ENCODE results near the gene MTHFD1L. TPM values are rescaled to one million over a fixed set of nuclear protein-coding genes. Genes with fewer than 3 reads are reported as not detected.
A peak's percentile ranks its signal among the peaks of the same experiment; 100 is the strongest.

MTHFD1L gene
- total and polyA plus RNA-seq, 9 of the 15 experiments (the other 6 are each of a cell fraction or from before 2014, with no cell fraction given), result 20.9 to 128 (median 61.0) TPM

DNA sequence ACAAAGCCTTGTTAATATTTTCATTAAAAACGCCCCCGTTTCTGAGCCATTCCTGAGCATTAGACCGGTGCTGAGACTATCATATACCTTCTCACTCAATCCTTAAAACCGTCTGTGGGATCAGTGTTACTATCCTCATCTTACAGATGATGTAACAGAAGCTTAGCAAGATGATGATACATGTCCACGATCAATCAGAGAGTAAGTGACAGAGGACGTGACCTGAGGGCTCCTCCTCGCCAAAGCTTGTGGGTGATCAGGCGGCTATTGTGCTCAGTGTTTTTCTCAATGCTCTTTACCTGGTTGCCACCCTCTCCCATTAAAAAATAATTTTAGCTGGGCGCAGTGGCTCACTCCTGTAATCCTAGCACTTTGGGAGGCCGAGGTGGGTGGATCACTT lies 113.1 kb downstream of the MTHFD1L start (continued):
- TF ChIP-seq, protein P1, sequence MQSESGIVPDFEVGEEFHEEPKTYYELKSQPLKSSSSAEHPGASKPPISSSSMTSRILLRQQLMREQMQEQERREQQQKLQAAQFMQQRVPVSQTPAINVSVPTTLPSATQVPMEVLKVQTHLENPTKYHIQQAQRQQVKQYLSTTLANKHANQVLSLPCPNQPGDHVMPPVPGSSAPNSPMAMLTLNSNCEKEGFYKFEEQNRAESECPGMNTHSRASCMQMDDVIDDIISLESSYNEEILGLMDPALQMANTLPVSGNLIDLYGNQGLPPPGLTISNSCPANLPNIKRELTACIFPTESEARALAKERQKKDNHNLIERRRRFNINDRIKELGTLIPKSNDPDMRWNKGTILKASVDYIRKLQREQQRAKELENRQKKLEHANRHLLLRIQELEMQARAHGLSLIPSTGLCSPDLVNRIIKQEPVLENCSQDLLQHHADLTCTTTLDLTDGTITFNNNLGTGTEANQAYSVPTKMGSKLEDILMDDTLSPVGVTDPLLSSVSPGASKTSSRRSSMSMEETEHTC (IDR thresholded peaks at IDR 0.05), result no peak
- TF ChIP-seq CBX8 (IDR thresholded peaks at IDR 0.05; ENCODE audit: borderline replicate concordance, extremely low read depth, low read depth, low read length, poor library complexity, severe bottlenecking), result no peak
- TF ChIP-seq MYC (IDR thresholded peaks at IDR 0.05; ENCODE audit: low read depth, low read length), result no peak
- TF ChIP-seq MYC (CRISPR knock-in tag; IDR thresholded peaks at IDR 0.05; ENCODE audit: borderline replicate concordance, low read depth), result no peak
- no peak for TF ChIP-seq ZNF324 (CRISPR knock-in tag; IDR thresholded peaks at IDR 0.05)
- TF ChIP-seq BRD4 (IDR thresholded peaks at IDR 0.05), result no peak
- TF ChIP-seq SMC3 (conservative IDR thresholded peaks at IDR 0.05; ENCODE audit: insufficient read depth, low read depth, low read length), result no peak
- TF ChIP-seq CREB1 (IDR thresholded peaks at IDR 0.05), result no peak
- no peak for TF ChIP-seq CREB1 (CRISPR knock-in tag; IDR thresholded peaks at IDR 0.05)

DNA sequence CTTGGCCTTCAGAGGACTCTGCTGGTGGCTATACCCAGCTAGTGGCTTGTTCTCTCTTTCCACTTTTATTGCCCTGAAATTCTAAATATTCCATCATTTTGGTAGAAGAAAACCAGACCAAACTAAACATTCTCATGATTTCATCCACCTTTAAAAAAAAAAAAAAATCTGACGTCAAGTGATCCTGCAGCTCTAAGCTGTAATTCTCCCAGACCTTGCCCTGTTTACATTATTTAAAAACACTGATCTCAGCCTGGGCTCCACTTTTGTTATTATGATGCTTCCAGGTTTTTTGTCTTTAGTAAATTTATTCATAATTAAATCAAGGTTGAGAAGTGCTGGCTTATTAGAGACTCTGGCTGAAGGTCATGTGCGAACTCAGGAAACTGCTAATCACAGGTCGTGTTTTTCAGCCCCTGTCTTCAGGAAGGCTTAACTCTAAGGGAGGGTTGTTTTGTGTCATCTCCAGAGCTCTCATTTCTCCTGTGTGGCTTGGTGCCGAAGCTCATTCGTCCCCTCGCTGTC lies 114.4 kb downstream of the MTHFD1L start:
- no TSS peak for BruUV-seq (replicated peaks)
- Histone ChIP-seq H3K36me3 (ENCODE audit: control insufficient read depth, insufficient read depth, low read length) (peaks cover 53% of the 10 kb centered on the region), H3K4me2 (ENCODE audit: insufficient read depth, low read length) (no peak overlapping the region), H3K4me3 (no peak overlapping the region), H3K79me2 (ENCODE audit: control insufficient read depth, insufficient read depth, low read length) (no peaks in the 10 kb centered on the region), H3K27me3 (ENCODE audit: control insufficient read depth in 2 of 2, insufficient read depth in 2 of 2, low read length in 2 of 2) (no peaks in the 10 kb centered on the region), H3K4me1 (replicated peaks in 1 of 2; ENCODE audit: control insufficient read depth in 2 of 2, insufficient read depth in 2 of 2, low read length in 2 of 2) (no peaks in the 10 kb centered on the region), H2AFZ (ENCODE audit: low read depth, low read length) (no peak overlapping the region), H3K9me3 (replicated peaks; ENCODE audit: control insufficient read depth, insufficient read depth, low read depth, low read length) (no peaks in the 10 kb centered on the region), H4K20me1 (replicated peaks; ENCODE audit: control insufficient read depth, insufficient read depth, low read length) (no peaks in the 10 kb centered on the region), H3K27ac (ENCODE audit: extremely low read depth, low read depth, low read length) (no peak overlapping the region), H3K9me1 (ENCODE audit: control insufficient read depth, insufficient read depth, low read length) (no peaks in the 10 kb centered on the region), H3K9ac (ENCODE audit: insufficient read depth in 1 of 2, low read depth in 2 of 2, low read length in 2 of 2) (no peak overlapping the region)
- ATAC-seq, result no peak
- 92% methylated on average over 6 of the region's 6 CpGs for WGBS (ENCODE audit: insufficient coverage, low coverage, missing lambda C conversion rate)
- peak; percentile 42 for FAIRE-seq
- TF ChIP-seq, protein P2, sequence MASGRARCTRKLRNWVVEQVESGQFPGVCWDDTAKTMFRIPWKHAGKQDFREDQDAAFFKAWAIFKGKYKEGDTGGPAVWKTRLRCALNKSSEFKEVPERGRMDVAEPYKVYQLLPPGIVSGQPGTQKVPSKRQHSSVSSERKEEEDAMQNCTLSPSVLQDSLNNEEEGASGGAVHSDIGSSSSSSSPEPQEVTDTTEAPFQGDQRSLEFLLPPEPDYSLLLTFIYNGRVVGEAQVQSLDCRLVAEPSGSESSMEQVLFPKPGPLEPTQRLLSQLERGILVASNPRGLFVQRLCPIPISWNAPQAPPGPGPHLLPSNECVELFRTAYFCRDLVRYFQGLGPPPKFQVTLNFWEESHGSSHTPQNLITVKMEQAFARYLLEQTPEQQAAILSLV (tag; IDR thresholded peaks at IDR 0.05), result no peak
- TF ChIP-seq, protein P3, sequence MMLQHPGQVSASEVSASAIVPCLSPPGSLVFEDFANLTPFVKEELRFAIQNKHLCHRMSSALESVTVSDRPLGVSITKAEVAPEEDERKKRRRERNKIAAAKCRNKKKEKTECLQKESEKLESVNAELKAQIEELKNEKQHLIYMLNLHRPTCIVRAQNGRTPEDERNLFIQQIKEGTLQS (IDR thresholded peaks at IDR 0.05), result no peak
- TF ChIP-seq, protein P3 (CRISPR knock-in tag; conservative IDR thresholded peaks at IDR 0.05), result no peak
- TF ChIP-seq SMC3 (conservative IDR thresholded peaks at IDR 0.05; ENCODE audit: insufficient read depth, low read depth, low read length) (no peak), PHF21A (IDR thresholded peaks at IDR 0.05; ENCODE audit: borderline replicate concordance, low read depth) (no peak), ARNT (IDR thresholded peaks at IDR 0.05) (no peak), PTBP1 (IDR thresholded peaks at IDR 0.05; ENCODE audit: low read depth, low read length) (no peak), ZNF41 (CRISPR knock-in tag; conservative IDR thresholded peaks at IDR 0.05) (no peak)
- TF ChIP-seq, protein P4, sequence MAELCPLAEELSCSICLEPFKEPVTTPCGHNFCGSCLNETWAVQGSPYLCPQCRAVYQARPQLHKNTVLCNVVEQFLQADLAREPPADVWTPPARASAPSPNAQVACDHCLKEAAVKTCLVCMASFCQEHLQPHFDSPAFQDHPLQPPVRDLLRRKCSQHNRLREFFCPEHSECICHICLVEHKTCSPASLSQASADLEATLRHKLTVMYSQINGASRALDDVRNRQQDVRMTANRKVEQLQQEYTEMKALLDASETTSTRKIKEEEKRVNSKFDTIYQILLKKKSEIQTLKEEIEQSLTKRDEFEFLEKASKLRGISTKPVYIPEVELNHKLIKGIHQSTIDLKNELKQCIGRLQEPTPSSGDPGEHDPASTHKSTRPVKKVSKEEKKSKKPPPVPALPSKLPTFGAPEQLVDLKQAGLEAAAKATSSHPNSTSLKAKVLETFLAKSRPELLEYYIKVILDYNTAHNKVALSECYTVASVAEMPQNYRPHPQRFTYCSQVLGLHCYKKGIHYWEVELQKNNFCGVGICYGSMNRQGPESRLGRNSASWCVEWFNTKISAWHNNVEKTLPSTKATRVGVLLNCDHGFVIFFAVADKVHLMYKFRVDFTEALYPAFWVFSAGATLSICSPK (IDR thresholded peaks at IDR 0.05; ENCODE audit: borderline replicate concordance), result no peak
- DNase-seq (ENCODE audit: extremely low read depth in 1 of 4, low spot score in 3 of 4), result no peak
- intact Hi-C loops (cut with micrococcal nuclease), result no loop called here
- in situ Hi-C loops (cut with MboI), result no loop called here
- ChIA-PET POLR2A (no interaction called here), CTCF (ENCODE audit: low intra/inter-chr PET ratio) (no interaction called here)

Measured in K562 (cell line).